D721Med (cell line): ENCODE measurements around the gene LMOD3.

Experiments
- DNase-seq: peaks from one replicate; pipeline ENCODE4 v3.0.0; 2011; ENCODE audit warnings: low spot score; ENCODE audit not compliant: insufficient read length
- FAIRE-seq: peaks from 2 replicates; lab custom pipeline; 2011; peaks lifted over from hg19 to GRCh38; lab: Jason Lieb, UNC
- TF ChIP-seq, protein P1 (sequence below): IDR thresholded peaks from 2 replicates; pipeline ENCODE4 v1.5.1; 2012; ENCODE audit warnings: mild to moderate bottlenecking, control low read depth; ENCODE audit not compliant: insufficient read depth; ENCODE audit errors: missing control alignments

Gene LMOD3

DNA sequence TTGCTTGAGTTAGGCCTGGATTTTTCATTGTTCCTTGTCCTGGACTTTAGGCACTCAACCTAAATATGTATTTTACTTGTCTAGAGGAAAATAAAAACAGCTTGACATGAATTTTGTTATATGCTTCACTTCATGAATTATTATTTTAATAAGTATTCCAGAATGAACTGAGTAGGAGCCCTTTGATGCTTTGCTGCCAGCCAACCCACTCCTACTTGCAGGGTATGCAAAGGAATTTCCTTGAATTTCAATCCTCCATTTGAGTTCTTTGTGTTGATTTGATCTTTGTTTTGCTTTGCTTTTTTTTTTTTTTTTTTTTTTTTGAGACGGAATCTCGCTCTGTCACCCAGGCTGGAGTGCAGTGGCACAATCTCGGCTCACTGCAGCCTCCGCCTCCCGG, 26.1 kb downstream of the LMOD3 start:
- TF ChIP-seq, protein P1, sequence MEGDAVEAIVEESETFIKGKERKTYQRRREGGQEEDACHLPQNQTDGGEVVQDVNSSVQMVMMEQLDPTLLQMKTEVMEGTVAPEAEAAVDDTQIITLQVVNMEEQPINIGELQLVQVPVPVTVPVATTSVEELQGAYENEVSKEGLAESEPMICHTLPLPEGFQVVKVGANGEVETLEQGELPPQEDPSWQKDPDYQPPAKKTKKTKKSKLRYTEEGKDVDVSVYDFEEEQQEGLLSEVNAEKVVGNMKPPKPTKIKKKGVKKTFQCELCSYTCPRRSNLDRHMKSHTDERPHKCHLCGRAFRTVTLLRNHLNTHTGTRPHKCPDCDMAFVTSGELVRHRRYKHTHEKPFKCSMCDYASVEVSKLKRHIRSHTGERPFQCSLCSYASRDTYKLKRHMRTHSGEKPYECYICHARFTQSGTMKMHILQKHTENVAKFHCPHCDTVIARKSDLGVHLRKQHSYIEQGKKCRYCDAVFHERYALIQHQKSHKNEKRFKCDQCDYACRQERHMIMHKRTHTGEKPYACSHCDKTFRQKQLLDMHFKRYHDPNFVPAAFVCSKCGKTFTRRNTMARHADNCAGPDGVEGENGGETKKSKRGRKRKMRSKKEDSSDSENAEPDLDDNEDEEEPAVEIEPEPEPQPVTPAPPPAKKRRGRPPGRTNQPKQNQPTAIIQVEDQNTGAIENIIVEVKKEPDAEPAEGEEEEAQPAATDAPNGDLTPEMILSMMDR: no peak
- no peak for DNase-seq
- FAIRE-seq: no peak

DNA sequence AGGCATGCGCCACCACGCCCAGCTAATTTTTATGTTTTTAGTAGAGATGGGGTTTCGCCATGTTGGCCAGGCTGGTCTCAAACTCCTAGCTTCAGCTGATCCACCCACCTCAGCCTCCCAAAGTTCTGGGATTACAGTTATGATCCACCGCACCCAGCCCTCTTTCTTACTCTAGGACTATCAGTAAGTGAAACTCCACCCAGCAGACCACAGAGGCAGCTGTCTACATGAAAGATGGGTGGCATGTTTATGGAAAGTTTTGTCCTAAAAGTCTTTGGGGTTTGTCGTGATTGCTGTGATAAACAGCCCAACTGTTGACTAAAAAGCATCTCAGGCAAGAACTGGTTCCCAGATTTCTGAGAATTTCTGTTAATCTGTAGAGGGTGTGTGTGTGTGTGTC, 26.8 kb downstream of the LMOD3 start:
- no peak for FAIRE-seq
- TF ChIP-seq, protein P1: no peak
- no peak for DNase-seq

DNA sequence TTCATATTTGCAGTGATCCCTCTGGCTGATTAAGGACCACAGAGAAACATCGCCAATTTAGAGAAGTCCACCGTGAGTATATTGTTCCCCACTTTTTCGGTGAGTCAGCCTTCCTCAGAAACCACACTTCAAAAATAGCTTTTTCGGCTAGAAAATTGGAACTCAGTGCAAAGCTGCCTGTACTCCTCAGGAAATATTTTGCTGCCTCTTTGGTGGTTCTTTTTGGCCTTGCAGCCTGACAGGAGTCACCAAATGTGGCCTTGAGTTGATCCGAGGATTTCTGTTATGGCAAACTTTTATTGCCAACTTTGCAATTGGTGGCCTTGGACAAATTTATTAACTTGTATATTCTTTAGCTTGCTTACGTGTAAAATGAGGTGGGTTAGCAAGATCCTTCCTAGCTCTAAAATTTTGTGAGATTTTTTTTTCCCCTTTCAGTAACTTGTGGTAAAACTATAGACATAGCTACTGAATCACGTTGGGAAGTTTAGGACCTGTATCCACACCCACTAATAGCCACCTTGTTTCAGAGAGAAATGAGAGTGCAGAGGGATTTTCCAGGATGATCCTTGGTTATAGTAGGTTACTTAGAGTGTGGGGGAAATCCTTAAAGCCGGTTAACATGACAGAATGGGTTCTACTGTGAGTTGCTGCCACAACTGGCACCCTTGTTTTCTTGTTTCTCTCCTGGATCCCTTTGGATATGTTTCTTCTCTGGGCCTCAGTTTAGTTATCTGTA, 27.8 kb downstream of the LMOD3 start:
- no peak for DNase-seq
- peak; percentile 72 for FAIRE-seq
- TF ChIP-seq, protein P1: no peak

DNA sequence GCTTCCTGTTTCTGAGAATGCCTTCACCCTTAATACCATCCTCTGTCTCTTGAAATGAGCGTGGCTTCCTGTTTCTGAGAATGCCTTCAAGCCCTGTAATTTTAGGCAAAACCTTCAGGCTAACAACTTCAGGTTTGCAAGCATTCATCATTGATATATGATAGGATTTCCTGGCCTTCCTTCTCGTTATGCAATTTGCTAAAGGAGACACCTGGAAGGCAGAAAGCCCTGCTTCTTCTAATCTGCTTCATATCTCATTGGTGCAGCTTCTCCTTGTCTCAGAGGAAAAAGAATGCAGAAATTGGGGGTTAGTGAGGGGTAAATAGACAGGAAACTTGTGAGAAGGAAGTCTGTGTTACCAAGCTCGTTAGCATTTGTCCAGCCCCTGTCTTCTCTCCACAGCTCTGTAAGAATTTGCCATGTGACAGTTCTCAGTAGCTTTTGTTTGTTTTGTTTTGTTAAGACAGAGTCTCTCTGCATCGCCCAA, 30.3 kb downstream of the LMOD3 start:
- FAIRE-seq (no peak), DNase-seq (no peak)
- TF ChIP-seq, protein P1: no peak

DNA sequence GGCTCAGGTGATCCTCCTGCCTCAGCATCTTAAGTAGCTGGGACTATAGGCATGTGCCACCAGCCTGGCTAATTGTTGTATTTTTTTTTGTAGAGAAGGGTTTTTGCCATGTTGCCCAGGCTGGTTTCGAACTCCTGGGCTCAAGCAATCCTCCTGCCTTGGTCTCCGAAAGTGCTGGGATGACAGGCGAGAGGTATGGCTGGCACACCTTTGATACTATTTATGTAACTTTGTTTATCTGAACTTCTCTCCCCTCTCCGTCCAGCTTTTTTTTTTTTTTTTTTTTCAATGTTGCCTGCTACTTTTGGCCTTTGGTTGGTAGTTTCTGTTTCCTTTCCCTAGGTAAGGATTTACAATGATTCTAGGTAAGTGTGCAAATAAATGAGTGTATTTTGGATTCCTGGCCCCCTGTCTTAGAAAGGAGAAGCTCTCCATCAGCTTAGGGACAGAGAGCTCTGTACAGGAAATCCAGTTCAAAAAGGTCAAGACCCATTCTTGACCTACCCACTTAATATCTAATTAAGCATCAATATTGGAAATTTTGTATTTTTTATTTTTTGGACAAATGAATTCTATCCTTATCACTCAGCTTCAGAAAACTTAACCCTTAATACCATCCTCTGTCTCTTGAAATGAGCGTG, 30.9 kb downstream of the LMOD3 start:
- FAIRE-seq (no peak), DNase-seq (no peak)

DNA sequence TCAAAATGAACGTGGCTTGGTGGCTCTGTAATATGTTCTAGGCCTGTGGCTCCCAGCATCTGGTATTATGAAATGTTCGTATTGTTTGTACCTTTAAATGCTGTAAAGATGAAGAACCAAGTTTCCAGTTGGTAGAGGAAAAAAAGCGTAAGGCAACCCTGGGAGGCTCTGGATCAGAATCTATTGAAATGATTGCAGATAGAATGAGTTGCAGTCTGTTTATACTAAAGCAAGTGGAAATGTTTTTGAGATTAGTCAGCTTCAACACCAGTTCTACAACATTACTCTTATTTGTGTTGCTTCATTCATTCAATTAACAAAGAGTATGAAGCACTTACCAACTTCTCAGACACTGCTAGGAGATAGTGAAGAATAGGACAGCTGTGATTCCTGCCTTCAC, 32.4 kb downstream of the LMOD3 start:
- TF ChIP-seq, protein P1: no peak
- no peak for DNase-seq
- FAIRE-seq: no peak

More for the DNA sequence above, 30.9 kb downstream of the LMOD3 start:
- TF ChIP-seq, protein P1: no peak

DNA sequence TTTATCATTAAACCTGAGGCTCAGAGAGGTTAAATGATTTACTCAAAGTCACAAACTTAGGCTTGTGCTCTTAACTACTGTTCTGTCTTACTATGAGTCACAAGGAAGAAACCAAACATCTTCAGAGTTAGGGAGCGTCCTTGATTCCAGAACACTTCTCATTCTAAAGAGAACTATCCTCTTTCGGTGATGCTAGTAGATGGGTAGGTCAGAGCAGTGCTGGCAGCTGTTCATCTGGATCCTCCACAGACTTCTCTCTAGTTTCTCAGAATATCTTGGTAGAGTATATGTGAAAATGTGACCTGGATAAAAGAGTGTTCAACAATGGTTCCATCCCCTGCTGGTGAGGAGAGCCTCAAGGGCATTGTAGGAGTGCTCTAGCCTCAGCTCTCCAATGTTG, 34.3 kb downstream of the LMOD3 start:
- FAIRE-seq: no peak

More for the DNA sequence above, 34.3 kb downstream of the LMOD3 start:
- TF ChIP-seq, protein P1: no peak
- no peak for DNase-seq
